Tibial artery (tissue), 4 donors: ENCODE data around the gene DIS3L.
A peak's percentile ranks its signal among the peaks of the same experiment; 100 is the strongest.

Source experiments
- DNase-seq, 2 donors: peaks; one replicate each; pipeline ENCODE4 v3.0.0-alpha.2; 2019
- H3K27ac ChIP-seq, 2 donors: fragments of 200-600 bp; sonication (generic) in 1 of 2; 1 replicate in 1 of 2; 2 replicates in 1 of 2; pipeline ENCODE4 v1.5.1; 2018 to 2019; ENCODE audit warnings: mild to moderate bottlenecking in 1 of 2
- H3K27me3 ChIP-seq, 2 donors: fragments of 200-600 bp; sonication (generic) in 1 of 2; one replicate each; pipeline versions ENCODE4 v1.5.1 to v1.6.0; 2016 to 2019
- H3K36me3 ChIP-seq, 3 donors: fragments of 200-600 bp; sonication (generic) in 2 of 3; one replicate each; pipeline ENCODE4 v1.5.1; 2016 to 2019; ENCODE audit warnings: mild to moderate bottlenecking in 2 of 3
- H3K4me1 ChIP-seq, 4 donors: fragments of 200-600 bp; sonication (generic) in 2 of 4; 1 replicate in 3 of 4; 2 replicates in 1 of 4; pipeline ENCODE4 v1.5.1; 2016 to 2019
- H3K4me3 ChIP-seq, 2 donors: fragments of 200-600 bp; sonication (generic) in 1 of 2; 1 replicate in 1 of 2; 2 replicates in 1 of 2; pipeline ENCODE4 v1.5.1; 2018 to 2019; ENCODE audit warnings: mild to moderate bottlenecking in 2 of 2
- H3K9me3 ChIP-seq, 3 donors: fragments of 200-600 bp; sonication (generic) in 1 of 3; one replicate each; pipeline ENCODE4 v1.5.1; 2016 to 2019
- intact Hi-C: fragments of 100-400 bp; cut with DNase I; formaldehyde crosslinking; loops from one replicate; pipeline ENCODE4 v1.15.0; 2023; ENCODE audit warnings: low total_unique reads
- TF ChIP-seq, protein P1 (sequence below), 2 experiments: fragments of 200-600 bp in 1 of 2; fragments of 450-650 bp in 1 of 2; IDR thresholded peaks; one replicate each; pipeline ENCODE4 v1.5.1; 2017 to 2019; ENCODE audit warnings: antibody characterized with exemption in 2 of 2, mild to moderate bottlenecking in 1 of 2, moderate library complexity in 1 of 2

Gene DIS3L

DNA sequence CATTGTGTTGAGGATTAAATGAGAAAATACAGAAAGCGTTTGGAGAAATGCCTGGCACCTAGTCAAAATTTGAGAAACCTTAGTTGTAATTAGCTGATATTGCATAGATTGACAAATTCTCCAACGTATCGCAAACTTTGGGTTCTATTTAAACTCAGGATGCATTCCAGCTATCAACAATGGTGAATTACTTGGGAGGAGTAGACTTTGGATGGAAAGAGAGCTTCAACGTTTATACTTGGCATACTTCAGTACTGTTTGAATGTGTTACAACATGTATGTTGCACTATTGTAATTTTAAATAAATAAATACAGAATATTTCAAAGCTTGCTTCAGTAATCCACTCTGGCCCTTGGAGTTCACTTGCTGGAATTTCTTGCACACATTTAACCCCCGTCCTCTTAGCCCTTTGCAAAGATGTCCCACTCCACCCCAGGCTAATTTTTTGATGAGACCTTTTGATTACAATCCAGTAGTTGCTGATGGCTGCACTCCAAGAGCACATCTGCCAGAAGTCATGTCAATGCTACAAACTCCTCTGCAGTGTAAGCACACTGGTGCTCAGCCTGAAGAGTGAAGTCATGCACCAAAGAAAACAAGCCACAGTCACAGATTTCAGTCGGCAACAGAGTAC lies 4.7 kb upstream of the DIS3L start:
- Histone ChIP-seq H3K36me3 (peaks cover 0 to 14% (median 0%) of the 10 kb centered on the region in 3 donors), H3K4me3 (no peak overlapping the region), H3K4me1 (peaks cover 0 to 16% (median 9%) of the 10 kb centered on the region in 4 donors), H3K27ac (no peak overlapping the region), H3K27me3 (no peaks in the 10 kb centered on the region), H3K9me3 (no peaks in the 10 kb centered on the region)
- intact Hi-C loops: loop anchor here (5.0 kb wide), 1 partner anchor 36 kb away; the partner anchor contains the start of gene MEGF11
- TF ChIP-seq, protein P1, sequence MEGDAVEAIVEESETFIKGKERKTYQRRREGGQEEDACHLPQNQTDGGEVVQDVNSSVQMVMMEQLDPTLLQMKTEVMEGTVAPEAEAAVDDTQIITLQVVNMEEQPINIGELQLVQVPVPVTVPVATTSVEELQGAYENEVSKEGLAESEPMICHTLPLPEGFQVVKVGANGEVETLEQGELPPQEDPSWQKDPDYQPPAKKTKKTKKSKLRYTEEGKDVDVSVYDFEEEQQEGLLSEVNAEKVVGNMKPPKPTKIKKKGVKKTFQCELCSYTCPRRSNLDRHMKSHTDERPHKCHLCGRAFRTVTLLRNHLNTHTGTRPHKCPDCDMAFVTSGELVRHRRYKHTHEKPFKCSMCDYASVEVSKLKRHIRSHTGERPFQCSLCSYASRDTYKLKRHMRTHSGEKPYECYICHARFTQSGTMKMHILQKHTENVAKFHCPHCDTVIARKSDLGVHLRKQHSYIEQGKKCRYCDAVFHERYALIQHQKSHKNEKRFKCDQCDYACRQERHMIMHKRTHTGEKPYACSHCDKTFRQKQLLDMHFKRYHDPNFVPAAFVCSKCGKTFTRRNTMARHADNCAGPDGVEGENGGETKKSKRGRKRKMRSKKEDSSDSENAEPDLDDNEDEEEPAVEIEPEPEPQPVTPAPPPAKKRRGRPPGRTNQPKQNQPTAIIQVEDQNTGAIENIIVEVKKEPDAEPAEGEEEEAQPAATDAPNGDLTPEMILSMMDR (IDR thresholded peaks at IDR 0.05): no peak
- no peak for DNase-seq

DNA sequence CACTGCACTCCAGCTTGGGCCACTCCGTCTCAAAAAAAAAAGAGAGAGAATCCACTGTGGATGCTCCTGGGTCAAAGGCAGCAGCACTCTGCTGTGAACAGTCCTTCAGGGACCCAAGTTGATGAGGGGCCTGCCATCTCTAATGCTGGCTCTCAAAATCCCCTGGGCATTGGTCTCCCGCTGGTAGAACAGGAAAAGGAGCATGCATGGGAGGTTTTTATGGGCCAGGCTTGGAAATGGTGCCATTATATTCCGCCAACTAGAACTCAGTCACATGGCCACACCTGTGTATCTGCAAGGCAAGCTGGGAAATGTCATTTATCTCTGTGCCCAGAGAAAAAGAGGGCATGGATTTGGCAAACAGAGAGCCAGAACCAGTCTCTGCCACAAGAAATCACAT lies 3.4 kb upstream of the DIS3L start:
- TF ChIP-seq, protein P1 (IDR thresholded peaks at IDR 0.05): no peak
- H3K27ac ChIP-seq: no peak overlapping the region

DNA sequence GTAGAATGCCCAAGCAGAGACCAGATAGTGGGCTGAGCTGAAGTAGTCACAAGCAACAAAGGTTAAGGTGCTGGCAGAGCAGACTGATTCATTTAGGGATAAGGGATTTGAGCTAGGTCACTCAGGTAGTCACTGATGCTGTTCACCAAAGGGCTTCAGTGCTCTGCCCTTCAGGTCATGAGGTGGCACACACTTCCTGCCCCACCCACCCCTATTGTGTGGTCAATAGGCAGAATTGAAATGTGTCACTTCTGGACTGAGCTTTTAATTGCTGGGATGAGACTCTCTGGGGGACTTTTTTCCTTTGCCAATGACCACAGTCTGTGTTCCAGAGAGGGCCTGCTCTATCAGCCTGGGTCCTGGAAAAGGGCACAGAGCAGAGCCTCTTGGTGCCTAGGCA lies 2.9 kb upstream of the DIS3L start:
- Histone ChIP-seq H3K4me3 (no peak overlapping the region), H3K27me3 (no peaks in the 10 kb centered on the region), H3K36me3 (peaks cover 0 to 4% (median 0%) of the 10 kb centered on the region in 3 donors), H3K9me3 (no peaks in the 10 kb centered on the region), H3K27ac (no peak overlapping the region), H3K4me1 (peaks cover 0 to 30% (median 18%) of the 10 kb centered on the region in 4 donors)
- DNase-seq: no peak
- TF ChIP-seq, protein P1 (IDR thresholded peaks at IDR 0.05): no peak
- intact Hi-C loops: no loop called here

More for the DNA sequence above, 3.4 kb upstream of the DIS3L start:
- Histone ChIP-seq H3K9me3 (no peaks in the 10 kb centered on the region), H3K36me3 (peaks cover 0 to 9% (median 0%) of the 10 kb centered on the region in 3 donors), H3K27me3 (no peaks in the 10 kb centered on the region), H3K4me3 (no peak overlapping the region), H3K4me1 (peaks cover 0 to 25% (median 16%) of the 10 kb centered on the region in 4 donors)
- no peak for DNase-seq
- intact Hi-C loops: no loop called here

DNA sequence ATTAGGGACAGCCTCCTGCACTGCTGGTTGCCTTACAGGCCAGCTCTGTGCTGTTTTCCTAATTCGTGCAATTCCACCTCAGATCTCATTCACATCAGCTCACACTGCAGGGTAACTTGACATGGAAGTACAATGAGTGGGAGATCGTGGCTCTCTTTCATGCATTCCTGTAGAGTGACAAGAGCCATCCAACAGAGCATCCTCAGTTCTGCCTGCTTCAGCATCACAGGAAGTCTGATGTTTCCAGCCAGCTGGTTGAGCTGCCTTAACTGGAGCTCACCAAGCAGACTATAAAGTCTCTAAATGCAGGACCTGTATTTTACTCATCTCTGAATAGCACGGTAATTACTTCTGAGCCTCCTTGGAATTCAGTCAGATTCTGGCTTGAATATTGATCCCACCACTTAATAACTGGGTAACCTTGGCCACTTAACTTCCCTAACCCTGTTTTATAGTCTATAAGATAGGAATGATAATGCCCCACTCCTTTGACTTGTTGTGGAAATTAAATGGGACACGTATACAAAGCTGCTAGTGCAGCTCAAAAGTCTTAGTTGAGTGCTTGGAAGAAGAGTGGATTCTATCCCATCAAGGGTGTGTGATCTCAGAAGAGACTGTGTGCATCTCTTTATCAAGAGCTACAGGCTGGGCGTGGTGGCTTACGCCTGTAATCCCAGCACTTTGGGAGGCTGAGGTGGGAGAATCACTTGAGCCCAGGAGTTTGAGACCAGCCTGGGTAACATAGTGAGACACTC lies 1.4 kb upstream of the DIS3L start:
- H3K4me1 ChIP-seq: peaks cover 0 to 31% (median 19%) of the 10 kb centered on the region in 4 donors
- no peak for DNase-seq

DNA sequence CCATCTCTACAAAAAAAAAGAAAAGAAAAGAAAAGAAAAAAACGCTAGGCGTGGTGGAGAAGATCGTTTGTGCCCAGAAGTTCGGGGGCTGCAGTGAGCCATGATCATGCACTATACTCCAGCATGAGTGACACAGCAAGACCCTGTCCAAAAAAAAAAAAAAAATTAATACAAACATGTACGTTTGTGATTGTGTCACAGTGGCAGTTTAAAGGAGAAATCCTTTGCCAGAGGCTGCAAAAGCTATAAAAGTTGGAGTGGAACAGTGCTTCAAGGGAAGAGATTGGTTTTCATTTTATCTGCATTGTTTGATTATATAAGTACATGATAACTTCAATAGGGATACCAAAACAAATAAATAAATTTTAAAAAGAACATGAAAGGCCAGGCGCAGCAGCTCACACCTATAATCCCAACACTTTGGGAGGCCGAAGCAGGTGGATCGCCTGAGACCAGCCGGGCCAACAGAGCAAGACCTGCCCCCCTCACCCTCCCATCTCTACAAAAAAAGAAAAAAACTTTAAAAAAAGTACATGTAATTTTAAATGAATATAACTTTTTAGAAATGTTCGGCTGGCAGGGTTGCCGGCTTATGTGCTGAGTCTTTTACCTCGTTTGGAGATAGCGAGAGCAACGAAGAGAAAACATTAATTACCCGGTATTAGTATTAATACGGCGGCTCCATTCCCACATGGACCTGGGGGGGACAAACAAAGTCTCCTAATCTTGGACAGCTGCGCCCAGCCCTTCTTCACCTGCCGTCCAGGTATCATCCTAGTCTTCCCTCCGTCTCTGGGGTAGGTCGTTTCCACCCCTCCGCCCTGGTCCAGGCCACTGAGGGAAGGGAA lies 573 bp upstream of the DIS3L start:
- peak overlapping the region; percentile 71 to 83 for H3K4me3 ChIP-seq
- TF ChIP-seq, protein P1 (IDR thresholded peaks at IDR 0.05): no peak
- peak overlapping the region; percentile 92 to 95 for H3K27ac ChIP-seq
- DNase-seq: no peak
- H3K27me3 ChIP-seq: no peaks in the 10 kb centered on the region
- intact Hi-C loops: no loop called here
- no peaks in the 10 kb centered on the region for H3K9me3 ChIP-seq
- H3K36me3 ChIP-seq: peaks cover 0 to 4% (median 0%) of the 10 kb centered on the region in 3 donors
- H3K4me1 ChIP-seq: peaks cover 0 to 31% (median 19%) of the 10 kb centered on the region in 4 donors

More for the DNA sequence above, 1.4 kb upstream of the DIS3L start:
- Histone ChIP-seq H3K9me3 (no peaks in the 10 kb centered on the region), H3K4me3 (peak overlapping the region; percentile 71 to 83), H3K27ac (peak overlapping the region; percentile 92 to 95), H3K36me3 (no peaks in the 10 kb centered on the region), H3K27me3 (no peaks in the 10 kb centered on the region)
- intact Hi-C loops: no loop called here
- TF ChIP-seq, protein P1 (IDR thresholded peaks at IDR 0.05): no peak
